ENCODE measurements around the gene BTBD6. TPM values are rescaled to one million over a fixed set of nuclear protein-coding genes. Genes with fewer than 3 reads are reported as not detected.

Gene BTBD6
- total and polyA plus RNA-seq, 2 donors (not counting 3 experiments of a cell fraction or from before 2014, with no cell fraction given), result 63.1 to 65.0 TPM

GRCh38 chr14:105271224-105271890 lies 23.0 kb downstream of the BTBD6 start:
- Histone ChIP-seq H4K20me1 (replicated peaks; ENCODE audit: control insufficient read depth, extremely low read depth, insufficient read depth, low read length) (no peaks in the 10 kb centered on the region), H3K36me3 (ENCODE audit: control insufficient read depth in 2 of 2, extremely low read depth in 1 of 2, insufficient read depth in 2 of 2, low read length in 2 of 2) (peaks cover 0 to 5% of the 10 kb centered on the region in 2 experiments), H3K79me2 (ENCODE audit: control insufficient read depth, insufficient read depth, low read length) (peaks cover 2% of the 10 kb centered on the region), H3K27me3 (ENCODE audit: control insufficient read depth in 2 of 2, insufficient read depth in 2 of 2, low read length in 2 of 2) (no peaks in the 10 kb centered on the region), H3K27ac (ENCODE audit: insufficient read depth, low read depth, low read length) (no peak overlapping the region), H2AFZ (ENCODE audit: low read depth, low read length) (no peak overlapping the region), H3K9me1 (replicated peaks; ENCODE audit: control insufficient read depth, extremely low read depth, insufficient read depth, low read length) (no peaks in the 10 kb centered on the region), H3K9ac (replicated peaks; ENCODE audit: extremely low read depth, insufficient read depth, low read length) (no peak overlapping the region), H3K9me3 (replicated peaks; ENCODE audit: control insufficient read depth, insufficient read depth, low read length) (no peaks in the 10 kb centered on the region), H3K4me2 (ENCODE audit: insufficient read depth, low read length) (no peak overlapping the region), H3K4me1 (ENCODE audit: control insufficient read depth, extremely low read depth, insufficient read depth, low read length) (no peaks in the 10 kb centered on the region), H3K4me3 (replicated peaks in 1 of 3; ENCODE audit: insufficient read depth in 1 of 3, low read depth in 1 of 3, low read length in 3 of 3) (no peak overlapping the region)
- ChIA-PET POLR2A (no interaction called here), CTCF (interaction anchor here (1.1 to 1.4 kb wide), 3 partner anchors 11 to 81 kb away, joined by 4 to 5 read pairs (median 4); no protein-coding TSS in a partner anchor)
- DNase-seq (ENCODE audit: low read depth, low spot score) (no peak), FAIRE-seq (no peak)
- no peak for TF ChIP-seq POLR2A (IDR thresholded peaks at IDR 0.05; ENCODE audit: low read depth, low read length)
- no peak for TF ChIP-seq EZH2 (IDR thresholded peaks at IDR 0.05; ENCODE audit: borderline replicate concordance, low read depth, low read length, severe bottlenecking)
- no peak for TF ChIP-seq GATA2 (IDR thresholded peaks at IDR 0.05; ENCODE audit: insufficient read depth, insufficient read length, low read depth, low read length)
- no peak for TF ChIP-seq CTCF (IDR thresholded peaks at IDR 0.05; ENCODE audit: extremely low read depth in 1 of 2, insufficient read depth in 1 of 2, low read depth in 1 of 2, low read length in 2 of 2)
- no peak for TF ChIP-seq POLR2AphosphoS5 (IDR thresholded peaks at IDR 0.05; ENCODE audit: insufficient read depth, low read depth, low read length)
- TF ChIP-seq MAX (IDR thresholded peaks at IDR 0.05; ENCODE audit: insufficient read depth, insufficient read length), result no peak
- no peak for TF ChIP-seq MYC (IDR thresholded peaks at IDR 0.05; ENCODE audit: low read depth, low read length)
- no peak for TF ChIP-seq FOS (IDR thresholded peaks at IDR 0.05; ENCODE audit: borderline replicate concordance, insufficient read depth, low read length)
- no peak for TF ChIP-seq JUN (IDR thresholded peaks at IDR 0.05; ENCODE audit: borderline replicate concordance, insufficient read depth, insufficient read length, low read depth)
- intact Hi-C loops (cut with micrococcal nuclease), result no loop called here
- dilution Hi-C loops (cut with MboI; ENCODE audit: extremely low pct_ligation_motif_present, low sequenced_read_pairs), result no loop called here
- no TSS peak for BruUV-seq (replicated peaks)
